ENCODE measurements around the gene ELMO1. TPM values are rescaled to one million over a fixed set of nuclear protein-coding genes. Genes with fewer than 3 reads are reported as not detected.

The ELMO1 gene
- total and polyA plus RNA-seq, 9 donors: 8.9 to 48.9 (median 28.0) TPM

DNA sequence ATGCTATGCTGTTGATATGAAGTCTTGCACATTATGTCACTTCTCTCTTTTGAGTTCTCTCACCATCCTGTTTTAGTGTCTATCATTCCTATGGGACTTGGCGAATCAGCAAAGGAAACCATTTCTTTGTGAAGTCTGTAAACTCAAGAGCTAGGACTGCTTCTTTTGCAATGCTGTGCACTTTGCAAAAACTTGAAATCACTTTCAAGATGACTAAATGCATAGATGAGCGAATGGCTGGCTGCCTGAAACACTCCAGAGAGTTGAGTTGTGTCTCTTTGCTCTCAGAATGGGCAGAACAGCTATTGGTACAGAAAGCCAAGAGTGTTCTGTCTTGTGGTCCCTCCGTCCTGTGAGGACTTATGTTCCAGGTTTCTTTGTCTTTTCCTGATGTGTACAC, 18.3 kb upstream of the ELMO1 start:
- Histone ChIP-seq H3K4me1 (ENCODE audit: insufficient read depth) (no peaks in the 10 kb centered on the region), H3K36me3 (no peaks in the 10 kb centered on the region), H3K9me3 (no peaks in the 10 kb centered on the region), H3K27me3 (no peaks in the 10 kb centered on the region), H3K27ac (no peak overlapping the region), H3K4me3 (no peak overlapping the region)
- TF ChIP-seq EP300 (IDR thresholded peaks at IDR 0.05): no peak
- 90 to 96% (median 92%) methylated on average over 3 of the region's 3 CpGs for WGBS, 3 donors
- DNase-seq: no peak
- intact Hi-C loops (cut with DNase I): no loop called here

DNA sequence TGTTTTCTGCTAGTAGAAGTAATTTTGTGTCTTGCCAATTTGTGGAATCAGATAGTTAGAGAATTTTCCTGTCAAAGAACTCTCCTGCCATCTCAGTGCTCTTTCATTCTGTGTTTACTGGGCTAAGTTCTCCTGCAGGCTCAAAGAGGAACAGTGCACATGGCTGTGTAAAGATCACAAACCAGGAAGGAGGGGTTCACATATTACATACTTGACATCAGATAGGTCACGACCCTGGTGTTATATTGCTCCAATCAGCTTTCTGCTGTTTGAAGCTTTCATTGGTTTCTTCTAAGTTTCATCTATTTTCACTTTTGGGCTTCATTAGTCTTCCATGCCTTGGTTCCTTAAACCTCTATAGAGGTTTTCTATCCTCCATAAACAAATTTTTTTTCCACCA, 13.5 kb upstream of the ELMO1 start:
- DNase-seq: no peak
- Histone ChIP-seq H3K9me3 (no peaks in the 10 kb centered on the region), H3K4me1 (ENCODE audit: insufficient read depth) (no peaks in the 10 kb centered on the region), H3K4me3 (no peak overlapping the region), H3K27ac (no peak overlapping the region), H3K27me3 (no peaks in the 10 kb centered on the region), H3K36me3 (no peaks in the 10 kb centered on the region)
- TF ChIP-seq, protein P1, sequence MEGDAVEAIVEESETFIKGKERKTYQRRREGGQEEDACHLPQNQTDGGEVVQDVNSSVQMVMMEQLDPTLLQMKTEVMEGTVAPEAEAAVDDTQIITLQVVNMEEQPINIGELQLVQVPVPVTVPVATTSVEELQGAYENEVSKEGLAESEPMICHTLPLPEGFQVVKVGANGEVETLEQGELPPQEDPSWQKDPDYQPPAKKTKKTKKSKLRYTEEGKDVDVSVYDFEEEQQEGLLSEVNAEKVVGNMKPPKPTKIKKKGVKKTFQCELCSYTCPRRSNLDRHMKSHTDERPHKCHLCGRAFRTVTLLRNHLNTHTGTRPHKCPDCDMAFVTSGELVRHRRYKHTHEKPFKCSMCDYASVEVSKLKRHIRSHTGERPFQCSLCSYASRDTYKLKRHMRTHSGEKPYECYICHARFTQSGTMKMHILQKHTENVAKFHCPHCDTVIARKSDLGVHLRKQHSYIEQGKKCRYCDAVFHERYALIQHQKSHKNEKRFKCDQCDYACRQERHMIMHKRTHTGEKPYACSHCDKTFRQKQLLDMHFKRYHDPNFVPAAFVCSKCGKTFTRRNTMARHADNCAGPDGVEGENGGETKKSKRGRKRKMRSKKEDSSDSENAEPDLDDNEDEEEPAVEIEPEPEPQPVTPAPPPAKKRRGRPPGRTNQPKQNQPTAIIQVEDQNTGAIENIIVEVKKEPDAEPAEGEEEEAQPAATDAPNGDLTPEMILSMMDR (IDR thresholded peaks at IDR 0.05): no peak
- TF ChIP-seq POLR2A (IDR thresholded peaks at IDR 0.05): no peak
- no peak for TF ChIP-seq EP300 (IDR thresholded peaks at IDR 0.05)
- intact Hi-C loops (cut with DNase I): loop anchor here in 1 of 4 donors (2.0 kb wide), 1 partner anchor 57 kb away; no protein-coding TSS in a partner anchor
- WGBS, 3 donors: 80 to 87% (median 85%) methylated on average over 1 of the region's 1 CpG

DNA sequence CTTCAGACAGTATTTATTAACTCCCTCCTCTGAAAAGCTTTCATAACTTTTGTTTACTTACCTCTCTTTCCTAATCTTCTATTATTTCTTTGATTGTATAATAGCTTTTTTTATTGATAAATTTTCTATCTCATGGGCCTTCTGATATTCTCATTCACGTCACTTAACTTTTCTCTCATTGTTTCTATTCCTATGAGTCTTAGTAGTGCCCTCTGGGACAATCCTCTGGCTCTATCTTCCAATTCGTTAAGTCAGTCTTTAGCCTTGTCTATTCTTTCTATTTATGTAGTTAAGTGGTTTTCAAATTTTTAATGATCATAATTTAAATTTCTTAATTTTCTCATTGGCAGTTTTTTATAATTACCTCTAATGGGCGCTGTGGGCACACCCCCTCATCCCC, 6.4 kb upstream of the ELMO1 start:
- WGBS, 3 donors: 91 to 95% (median 94%) methylated on average over 3 of the region's 3 CpGs
- no peaks in the 10 kb centered on the region for H3K27me3 ChIP-seq

DNA sequence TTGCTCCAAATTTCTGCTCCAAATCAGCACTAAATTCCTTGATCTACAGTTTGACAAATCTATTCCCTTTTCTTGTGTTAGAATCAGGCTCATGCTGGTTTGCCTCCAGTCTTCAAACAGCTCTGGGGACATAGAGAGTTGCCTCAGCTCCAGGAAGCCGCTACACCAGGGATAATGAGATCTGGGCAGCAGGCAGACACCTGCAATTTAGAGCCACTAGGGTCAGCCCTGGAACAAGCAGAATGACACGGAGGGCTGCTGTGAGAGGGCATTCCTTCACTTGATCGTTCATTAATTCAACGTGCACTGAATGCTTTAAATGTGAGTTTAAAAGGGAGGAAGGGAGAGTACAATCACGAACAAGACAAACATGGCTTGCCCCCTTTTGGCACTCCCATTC, 3.7 kb upstream of the ELMO1 start:
- 75 to 79% (median 78%) methylated on average over 5 of the region's 5 CpGs for WGBS, 3 donors
- intact Hi-C loops (cut with DNase I): no loop called here
- Histone ChIP-seq H3K4me1 (ENCODE audit: insufficient read depth) (peaks cover 2% of the 10 kb centered on the region), H3K4me3 (no peak overlapping the region), H3K27me3 (no peaks in the 10 kb centered on the region), H3K9me3 (no peaks in the 10 kb centered on the region), H3K36me3 (no peaks in the 10 kb centered on the region), H3K27ac (no peak overlapping the region)
- no peak for DNase-seq
- TF ChIP-seq EP300 (IDR thresholded peaks at IDR 0.05) (no peak), POLR2A (IDR thresholded peaks at IDR 0.05) (no peak)
- TF ChIP-seq, protein P1 (IDR thresholded peaks at IDR 0.05): no peak

More for the DNA sequence above, 6.4 kb upstream of the ELMO1 start:
- Histone ChIP-seq H3K27ac (no peak overlapping the region), H3K9me3 (no peaks in the 10 kb centered on the region), H3K4me3 (no peak overlapping the region), H3K4me1 (ENCODE audit: insufficient read depth) (no peaks in the 10 kb centered on the region), H3K36me3 (no peaks in the 10 kb centered on the region)
- DNase-seq: no peak
- TF ChIP-seq, protein P1 (IDR thresholded peaks at IDR 0.05): no peak
- no peak for TF ChIP-seq POLR2A (IDR thresholded peaks at IDR 0.05)
- intact Hi-C loops (cut with DNase I): no loop called here

DNA sequence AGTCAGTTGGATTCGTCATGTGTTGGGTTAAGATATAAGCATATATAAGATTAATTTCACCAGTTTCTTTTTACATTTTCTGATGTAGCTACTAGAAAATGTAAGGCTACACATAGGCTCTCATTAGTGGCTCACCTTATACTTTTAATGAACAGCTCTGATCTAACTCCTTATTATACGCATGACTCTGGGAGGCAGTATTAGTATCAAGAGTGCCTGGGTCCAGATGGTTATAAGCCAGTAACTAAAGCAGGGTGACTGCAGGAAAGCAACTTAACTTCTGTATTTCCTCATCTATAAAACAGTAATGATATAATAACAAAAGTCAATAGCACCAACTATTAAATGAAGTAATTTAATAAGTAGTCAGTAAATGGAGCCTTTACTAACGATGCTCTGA, 1.4 kb upstream of the ELMO1 start:
- 90 to 92% (median 92%) methylated on average over 3 of the region's 3 CpGs for WGBS, 3 donors
- no peak overlapping the region for H3K27ac ChIP-seq
- no peaks in the 10 kb centered on the region for H3K27me3 ChIP-seq
- no peak for DNase-seq
- peaks cover 3% of the 10 kb centered on the region for H3K4me1 ChIP-seq (ENCODE audit: insufficient read depth)
- intact Hi-C loops (cut with DNase I): no loop called here
- no peaks in the 10 kb centered on the region for H3K36me3 ChIP-seq
- no peaks in the 10 kb centered on the region for H3K9me3 ChIP-seq
- TF ChIP-seq EP300 (IDR thresholded peaks at IDR 0.05) (no peak), POLR2A (IDR thresholded peaks at IDR 0.05) (no peak)
- TF ChIP-seq, protein P1 (IDR thresholded peaks at IDR 0.05): no peak
- H3K4me3 ChIP-seq: no peak overlapping the region

Data from ovary (tissue), 9 donors.